ENCODE results near the gene REEP1.

The REEP1 gene

DNA sequence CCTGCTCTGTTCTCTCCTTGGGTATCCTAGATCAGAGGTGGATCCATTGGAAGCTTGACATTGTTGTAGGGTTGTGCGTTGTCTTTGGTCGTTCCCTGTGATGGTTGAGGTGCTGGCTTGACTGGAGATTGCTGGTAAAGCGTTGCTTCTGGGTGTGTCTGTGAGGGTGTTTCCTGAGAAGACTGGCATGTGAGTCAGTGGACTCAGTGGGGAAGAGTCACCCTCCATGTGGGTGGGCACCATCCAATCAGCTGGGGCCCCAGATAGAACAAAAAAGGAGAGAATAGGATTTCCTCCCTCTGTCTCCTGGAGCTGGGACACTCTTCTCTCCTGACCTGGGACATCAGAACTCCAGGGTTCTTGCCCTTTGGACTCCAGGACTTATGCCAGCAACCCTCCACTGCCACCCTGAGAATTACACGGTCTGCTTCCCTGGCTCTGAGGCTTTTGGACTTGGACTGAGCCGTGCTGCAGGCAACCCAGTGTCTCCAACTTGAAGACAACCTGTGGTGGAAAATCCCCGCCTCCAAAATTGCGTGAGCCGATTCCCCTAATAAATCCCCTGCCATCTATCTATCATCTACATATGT lies 14.8 kb upstream of the REEP1 start:
- TF ChIP-seq TCF12 (IDR thresholded peaks at IDR 0.05; ENCODE audit: low read depth) = no peak
- TF ChIP-seq, protein P1, sequence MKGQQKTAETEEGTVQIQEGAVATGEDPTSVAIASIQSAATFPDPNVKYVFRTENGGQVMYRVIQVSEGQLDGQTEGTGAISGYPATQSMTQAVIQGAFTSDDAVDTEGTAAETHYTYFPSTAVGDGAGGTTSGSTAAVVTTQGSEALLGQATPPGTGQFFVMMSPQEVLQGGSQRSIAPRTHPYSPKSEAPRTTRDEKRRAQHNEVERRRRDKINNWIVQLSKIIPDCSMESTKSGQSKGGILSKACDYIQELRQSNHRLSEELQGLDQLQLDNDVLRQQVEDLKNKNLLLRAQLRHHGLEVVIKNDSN (IDR thresholded peaks at IDR 0.05) = no peak
- TF ChIP-seq, protein P2, sequence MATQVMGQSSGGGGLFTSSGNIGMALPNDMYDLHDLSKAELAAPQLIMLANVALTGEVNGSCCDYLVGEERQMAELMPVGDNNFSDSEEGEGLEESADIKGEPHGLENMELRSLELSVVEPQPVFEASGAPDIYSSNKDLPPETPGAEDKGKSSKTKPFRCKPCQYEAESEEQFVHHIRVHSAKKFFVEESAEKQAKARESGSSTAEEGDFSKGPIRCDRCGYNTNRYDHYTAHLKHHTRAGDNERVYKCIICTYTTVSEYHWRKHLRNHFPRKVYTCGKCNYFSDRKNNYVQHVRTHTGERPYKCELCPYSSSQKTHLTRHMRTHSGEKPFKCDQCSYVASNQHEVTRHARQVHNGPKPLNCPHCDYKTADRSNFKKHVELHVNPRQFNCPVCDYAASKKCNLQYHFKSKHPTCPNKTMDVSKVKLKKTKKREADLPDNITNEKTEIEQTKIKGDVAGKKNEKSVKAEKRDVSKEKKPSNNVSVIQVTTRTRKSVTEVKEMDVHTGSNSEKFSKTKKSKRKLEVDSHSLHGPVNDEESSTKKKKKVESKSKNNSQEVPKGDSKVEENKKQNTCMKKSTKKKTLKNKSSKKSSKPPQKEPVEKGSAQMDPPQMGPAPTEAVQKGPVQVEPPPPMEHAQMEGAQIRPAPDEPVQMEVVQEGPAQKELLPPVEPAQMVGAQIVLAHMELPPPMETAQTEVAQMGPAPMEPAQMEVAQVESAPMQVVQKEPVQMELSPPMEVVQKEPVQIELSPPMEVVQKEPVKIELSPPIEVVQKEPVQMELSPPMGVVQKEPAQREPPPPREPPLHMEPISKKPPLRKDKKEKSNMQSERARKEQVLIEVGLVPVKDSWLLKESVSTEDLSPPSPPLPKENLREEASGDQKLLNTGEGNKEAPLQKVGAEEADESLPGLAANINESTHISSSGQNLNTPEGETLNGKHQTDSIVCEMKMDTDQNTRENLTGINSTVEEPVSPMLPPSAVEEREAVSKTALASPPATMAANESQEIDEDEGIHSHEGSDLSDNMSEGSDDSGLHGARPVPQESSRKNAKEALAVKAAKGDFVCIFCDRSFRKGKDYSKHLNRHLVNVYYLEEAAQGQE (IDR thresholded peaks at IDR 0.05; ENCODE audit: low read depth) = no peak
- no peak for TF ChIP-seq NFIC (IDR thresholded peaks at IDR 0.05)
- TF ChIP-seq EP300 (IDR thresholded peaks at IDR 0.05; ENCODE audit: borderline replicate concordance) = no peak
- no peak for TF ChIP-seq YY1 (IDR thresholded peaks at IDR 0.05; ENCODE audit: low read depth)
- no peak for TF ChIP-seq CEBPB (IDR thresholded peaks at IDR 0.05)
- TF ChIP-seq RAD21 (IDR thresholded peaks at IDR 0.05; ENCODE audit: low read depth) = no peak
- TF ChIP-seq TEAD4 (IDR thresholded peaks at IDR 0.05) = no peak
- no peak for TF ChIP-seq TAF1 (IDR thresholded peaks at IDR 0.05; ENCODE audit: low read depth)
- TF ChIP-seq, protein P3, sequence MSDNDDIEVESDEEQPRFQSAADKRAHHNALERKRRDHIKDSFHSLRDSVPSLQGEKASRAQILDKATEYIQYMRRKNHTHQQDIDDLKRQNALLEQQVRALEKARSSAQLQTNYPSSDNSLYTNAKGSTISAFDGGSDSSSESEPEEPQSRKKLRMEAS (IDR thresholded peaks at IDR 0.05) = no peak

DNA sequence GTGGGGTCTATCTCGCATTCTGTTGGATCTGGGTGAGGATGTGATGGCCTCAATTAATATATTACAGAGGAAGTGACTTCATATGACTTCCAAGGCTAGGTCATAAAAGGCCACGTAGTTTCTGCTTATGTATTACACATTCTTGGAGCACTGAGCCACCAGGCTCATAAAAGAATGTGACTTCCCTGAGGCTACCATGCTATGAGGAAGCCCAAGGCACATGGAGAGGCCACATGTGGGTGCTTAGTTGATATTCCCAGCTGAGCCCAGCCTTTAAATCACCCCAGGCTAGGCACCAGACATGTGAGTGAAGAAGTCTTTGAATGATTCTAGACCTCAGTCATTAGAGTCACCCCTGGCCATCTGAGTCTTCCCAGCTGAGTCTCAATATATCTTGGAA lies 13.3 kb upstream of the REEP1 start:
- TF ChIP-seq EP300 (IDR thresholded peaks at IDR 0.05; ENCODE audit: borderline replicate concordance) = no peak
- TF ChIP-seq CEBPB (IDR thresholded peaks at IDR 0.05) = no peak
- TF ChIP-seq ZBTB7A (IDR thresholded peaks at IDR 0.05; ENCODE audit: low read depth) = no peak
- no peak for TF ChIP-seq YY1 (IDR thresholded peaks at IDR 0.05; ENCODE audit: low read depth)
- TF ChIP-seq, protein P3 (IDR thresholded peaks at IDR 0.05) = no peak
- no peak for TF ChIP-seq TEAD4 (IDR thresholded peaks at IDR 0.05)
- TF ChIP-seq, protein P1 (IDR thresholded peaks at IDR 0.05) = no peak
- TF ChIP-seq NFIC (IDR thresholded peaks at IDR 0.05) = no peak
- TF ChIP-seq EGR1 (IDR thresholded peaks at IDR 0.05) = no peak
- TF ChIP-seq FOXM1 (IDR thresholded peaks at IDR 0.05; ENCODE audit: borderline replicate concordance, low read depth) = no peak
- no peak for TF ChIP-seq RAD21 (IDR thresholded peaks at IDR 0.05; ENCODE audit: low read depth)
- no peak for TF ChIP-seq CREB1 (IDR thresholded peaks at IDR 0.05; ENCODE audit: low read depth)
- TF ChIP-seq, protein P2 (IDR thresholded peaks at IDR 0.05; ENCODE audit: low read depth) = no peak
- no peak for TF ChIP-seq TAF1 (IDR thresholded peaks at IDR 0.05; ENCODE audit: low read depth)
- no peak for TF ChIP-seq TCF12 (IDR thresholded peaks at IDR 0.05; ENCODE audit: low read depth)

DNA sequence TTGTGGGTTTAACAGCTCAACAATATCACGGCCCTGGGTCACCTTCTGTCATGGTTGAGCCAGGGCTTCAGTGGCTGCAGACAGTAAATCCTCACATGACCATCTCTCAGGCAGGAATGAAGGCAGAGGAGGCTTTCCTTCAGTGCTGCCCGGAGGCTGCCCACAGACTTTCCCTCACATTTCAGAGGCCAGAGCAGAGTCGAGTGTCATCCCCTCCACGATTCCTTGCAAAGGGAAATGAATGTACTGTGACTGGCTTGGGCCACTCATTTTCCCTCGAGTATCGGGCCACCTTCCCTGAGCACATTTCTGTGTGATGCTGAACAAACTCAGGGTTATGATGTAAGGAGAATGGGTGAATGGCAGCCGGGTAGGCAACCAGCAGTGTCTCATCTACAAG lies 10.0 kb upstream of the REEP1 start:
- no peak for TF ChIP-seq EGR1 (IDR thresholded peaks at IDR 0.05)
- TF ChIP-seq, protein P3 (IDR thresholded peaks at IDR 0.05) = no peak
- TF ChIP-seq TCF12 (IDR thresholded peaks at IDR 0.05; ENCODE audit: low read depth) = no peak
- TF ChIP-seq TAF1 (IDR thresholded peaks at IDR 0.05; ENCODE audit: low read depth) = no peak
- TF ChIP-seq EP300 (IDR thresholded peaks at IDR 0.05; ENCODE audit: borderline replicate concordance) = no peak
- TF ChIP-seq NFIC (IDR thresholded peaks at IDR 0.05) = no peak

DNA sequence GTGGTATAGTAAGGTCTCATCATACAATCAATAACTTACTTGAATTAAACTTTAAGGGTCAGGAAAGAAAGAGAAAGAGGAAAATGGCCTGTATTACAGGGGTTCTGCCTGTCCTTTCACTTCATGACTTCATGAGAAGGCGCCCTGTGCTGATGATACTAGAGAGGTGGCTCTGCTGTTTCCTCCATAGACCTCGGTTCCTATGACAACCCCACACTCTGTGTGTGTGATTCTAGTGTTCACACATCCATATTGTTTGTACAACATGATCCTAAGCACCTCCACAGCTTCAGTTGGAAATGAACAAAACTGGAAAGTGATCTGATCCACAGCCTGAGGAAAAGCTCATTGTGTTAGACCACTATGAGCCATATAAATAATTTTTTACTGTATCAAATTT lies 7.0 kb upstream of the REEP1 start:
- TF ChIP-seq RAD21 (IDR thresholded peaks at IDR 0.05; ENCODE audit: low read depth) = no peak

DNA sequence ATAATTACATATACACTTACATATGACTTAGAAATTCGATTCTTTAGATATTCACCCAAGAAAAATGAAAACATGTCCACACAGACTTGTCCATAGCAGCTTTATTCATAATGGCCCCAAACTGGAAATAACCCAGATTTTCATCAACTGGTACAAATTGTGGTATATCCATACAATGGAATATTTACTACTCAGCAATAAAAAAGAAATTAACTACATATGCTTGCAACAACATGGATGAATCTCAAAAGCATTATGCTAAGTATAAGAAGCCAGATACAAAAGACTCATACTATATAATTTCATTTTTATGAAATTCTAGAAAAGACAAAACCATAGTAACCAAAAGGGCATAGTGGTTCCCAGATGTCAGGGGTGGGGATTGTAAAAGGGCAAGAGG lies 5.1 kb upstream of the REEP1 start:
- TF ChIP-seq, protein P1 (IDR thresholded peaks at IDR 0.05) = no peak
- TF ChIP-seq EP300 (IDR thresholded peaks at IDR 0.05; ENCODE audit: borderline replicate concordance) (no peak), TEAD4 (IDR thresholded peaks at IDR 0.05) (no peak), RAD21 (IDR thresholded peaks at IDR 0.05; ENCODE audit: low read depth) (no peak), CEBPB (IDR thresholded peaks at IDR 0.05) (no peak), NFIC (IDR thresholded peaks at IDR 0.05) (no peak), TAF1 (IDR thresholded peaks at IDR 0.05; ENCODE audit: low read depth) (no peak), YY1 (IDR thresholded peaks at IDR 0.05; ENCODE audit: low read depth) (no peak), ZBTB7A (IDR thresholded peaks at IDR 0.05; ENCODE audit: low read depth) (no peak), TCF12 (IDR thresholded peaks at IDR 0.05; ENCODE audit: low read depth) (no peak), EGR1 (IDR thresholded peaks at IDR 0.05) (no peak), FOXM1 (IDR thresholded peaks at IDR 0.05; ENCODE audit: borderline replicate concordance, low read depth) (no peak), CREB1 (IDR thresholded peaks at IDR 0.05; ENCODE audit: low read depth) (no peak)
- TF ChIP-seq, protein P3 (IDR thresholded peaks at IDR 0.05) = no peak
- TF ChIP-seq, protein P2 (IDR thresholded peaks at IDR 0.05; ENCODE audit: low read depth) = no peak
